Activated naive CD8-positive, alpha-beta T cell treated with anti-CD3 and anti-CD28 coated beads, Interleukin-2, amount 50 U/mL, for 24 hours (primary cell): ENCODE data around the gene SMIM44.

Source experiments
- ATAC-seq: fragments of 150-1000 bp; cut with Tn5 transposase; one replicate; pipeline ENCODE4 v1.10.0; 2021
- DNase-seq: peaks from one replicate; pipeline ENCODE4 v3.0.0; 2021
- H3K27ac Mint-ChIP-seq: one replicate; pipeline ENCODE4 v1.8.0; 2021; ENCODE audit warnings: mild to moderate bottlenecking, mixed read lengths
- H3K27me3 Mint-ChIP-seq: one replicate; pipeline ENCODE4 v1.8.0; 2021; ENCODE audit warnings: mixed read lengths
- H3K36me3 Mint-ChIP-seq: one replicate; pipeline ENCODE4 v1.8.0; 2021; ENCODE audit warnings: low read depth, mixed read lengths
- H3K4me1 Mint-ChIP-seq: one replicate; pipeline ENCODE4 v1.8.0; 2021; ENCODE audit warnings: mixed read lengths
- H3K4me3 Mint-ChIP-seq: one replicate; pipeline ENCODE4 v1.8.0; 2021; ENCODE audit warnings: mild to moderate bottlenecking, moderate library complexity, mixed read lengths
- H3K9me3 Mint-ChIP-seq: one replicate; pipeline ENCODE4 v1.8.0; 2021; ENCODE audit warnings: mixed read lengths

The SMIM44 gene

DNA sequence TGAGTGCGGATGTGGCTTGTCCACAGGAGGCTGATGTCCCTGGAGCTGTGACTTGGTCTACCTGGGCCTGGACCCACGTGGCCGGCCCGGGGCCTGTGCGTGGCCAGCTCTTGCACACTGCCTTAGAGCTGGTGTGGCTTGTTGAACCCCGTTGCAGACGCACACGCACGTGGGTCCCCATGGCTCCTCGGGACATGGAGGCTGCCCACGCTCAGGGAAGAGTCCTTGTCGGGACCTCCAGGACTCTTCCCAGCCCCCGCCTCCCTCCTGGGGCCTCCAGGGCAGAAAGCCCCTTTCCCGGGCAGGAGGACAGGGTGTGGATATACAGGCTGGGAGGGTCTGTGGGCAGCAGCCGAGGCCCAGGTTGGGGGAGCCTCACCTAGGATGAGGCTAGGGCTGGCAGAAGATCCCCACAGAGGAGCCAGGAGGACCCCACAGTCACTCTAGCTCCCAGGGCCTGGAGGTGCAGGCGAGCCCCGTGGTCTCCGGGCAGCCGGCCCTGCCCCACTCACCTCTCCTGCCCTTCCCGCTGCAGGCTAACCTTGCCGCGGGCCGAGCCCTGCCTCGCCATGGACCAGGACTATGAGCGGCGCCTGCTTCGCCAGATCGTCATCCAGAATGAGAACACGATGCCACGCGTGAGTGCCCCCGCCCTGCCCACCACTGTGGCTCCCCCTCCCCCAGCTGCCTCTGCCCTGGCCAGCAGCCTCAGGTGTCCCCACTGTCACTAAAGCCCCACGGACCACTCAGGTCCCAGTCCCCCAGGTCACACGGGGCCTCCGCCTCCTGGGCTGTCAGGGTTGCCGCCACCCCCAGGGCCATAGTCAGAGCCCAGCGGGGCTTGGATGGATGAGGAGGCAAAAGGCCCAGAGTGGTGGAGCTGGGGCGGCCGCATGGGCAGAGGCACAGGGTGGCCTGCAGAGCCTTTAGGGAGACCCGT is 39.5 kb upstream of the SMIM44 start:
- Mint-ChIP-seq H3K9me3 (no peaks in the 10 kb centered on the region), H3K27ac (no peak overlapping the region), H3K36me3 (peaks cover 6% of the 10 kb centered on the region), H3K27me3 (no peaks in the 10 kb centered on the region), H3K4me3 (no peak overlapping the region), H3K4me1 (peaks cover 12% of the 10 kb centered on the region)
- no peak for ATAC-seq
- DNase-seq: no peak

DNA sequence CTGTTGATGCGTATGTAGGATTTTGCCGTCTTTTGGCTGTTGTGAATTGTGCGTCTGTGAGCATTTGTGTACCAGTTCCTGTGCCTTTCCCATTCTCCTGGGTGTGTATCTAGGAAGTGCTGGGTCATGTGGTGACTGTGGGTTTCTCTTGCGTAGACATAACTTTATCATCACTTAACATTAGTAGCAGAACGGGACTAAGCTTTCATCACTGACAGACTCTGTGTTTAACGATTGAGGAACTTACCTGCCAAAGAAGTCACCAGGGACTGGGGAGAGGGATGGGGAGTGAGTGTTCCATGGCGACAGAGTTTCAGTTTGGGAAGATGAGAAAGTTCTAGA is 37.8 kb upstream of the SMIM44 start:
- H3K27ac Mint-ChIP-seq: no peak overlapping the region
- no peak overlapping the region for H3K4me3 Mint-ChIP-seq
- peaks cover 23% of the 10 kb centered on the region for H3K4me1 Mint-ChIP-seq
- ATAC-seq (no peak), DNase-seq (no peak)
- H3K36me3 Mint-ChIP-seq: peaks cover 3% of the 10 kb centered on the region
- H3K27me3 Mint-ChIP-seq: no peaks in the 10 kb centered on the region
- H3K9me3 Mint-ChIP-seq: no peaks in the 10 kb centered on the region

- no peak overlapping the region for H3K4me3 Mint-ChIP-seq
- DNase-seq (no peak), ATAC-seq (no peak)
- H3K4me1 Mint-ChIP-seq: peaks cover 28% of the 10 kb centered on the region
- peaks cover 3% of the 10 kb centered on the region for H3K36me3 Mint-ChIP-seq
- no peaks in the 10 kb centered on the region for H3K27me3 Mint-ChIP-seq
- H3K27ac Mint-ChIP-seq: no peak overlapping the region
- no peaks in the 10 kb centered on the region for H3K9me3 Mint-ChIP-seq
Measured at GRCh38 chr19:3520166-3521103, 37.2 kb upstream of the SMIM44 start.

DNA sequence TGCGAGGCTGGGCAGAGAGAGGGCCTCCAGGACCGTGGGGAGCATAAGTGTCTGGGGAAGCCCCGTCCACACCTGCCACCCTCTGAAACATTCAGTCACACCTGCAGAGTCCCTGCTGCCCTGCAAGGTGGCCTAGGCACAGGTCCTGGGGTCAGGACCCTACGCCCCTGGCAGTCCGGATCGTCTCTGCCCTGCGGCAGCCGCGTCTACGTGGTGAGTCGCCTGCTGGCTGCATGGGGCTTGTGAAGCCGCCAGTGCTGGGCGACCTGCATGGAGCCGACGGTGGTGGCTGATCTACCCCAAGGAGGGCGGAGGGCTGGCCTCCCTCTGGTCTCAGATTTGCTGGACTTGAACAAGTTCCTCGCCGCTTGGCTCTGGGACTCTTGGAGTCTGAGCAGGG is 35.9 kb upstream of the SMIM44 start:
- Mint-ChIP-seq H3K27ac (no peak overlapping the region), H3K27me3 (no peaks in the 10 kb centered on the region), H3K4me1 (peaks cover 34% of the 10 kb centered on the region)

DNA sequence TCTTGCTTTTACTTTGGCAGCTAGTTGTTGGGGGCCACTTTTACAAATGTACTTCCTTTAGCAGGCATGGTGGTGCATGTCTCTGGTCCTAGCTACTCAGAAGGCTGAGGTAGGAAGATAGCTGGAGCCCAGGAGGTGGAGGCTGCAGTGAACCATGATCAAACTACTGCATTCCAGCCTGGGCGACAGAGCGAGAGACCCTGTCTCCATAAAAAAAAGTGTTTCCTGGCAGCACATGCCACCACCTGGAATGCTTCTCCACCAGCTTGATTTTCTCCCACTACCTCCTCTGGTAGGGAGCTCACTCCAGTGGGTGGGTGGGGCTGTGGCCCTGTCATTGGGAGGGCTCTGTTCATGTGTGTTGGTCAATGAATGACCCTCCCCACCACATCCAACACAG is 35.4 kb upstream of the SMIM44 start:
- Mint-ChIP-seq H3K27ac (no peak overlapping the region), H3K36me3 (peaks cover 3% of the 10 kb centered on the region), H3K4me1 (peaks cover 35% of the 10 kb centered on the region), H3K27me3 (no peaks in the 10 kb centered on the region), H3K4me3 (no peak overlapping the region), H3K9me3 (no peaks in the 10 kb centered on the region)
- DNase-seq: no peak
- ATAC-seq: no peak

More for the DNA sequence above, 35.9 kb upstream of the SMIM44 start:
- H3K9me3 Mint-ChIP-seq: no peaks in the 10 kb centered on the region
- H3K4me3 Mint-ChIP-seq: no peak overlapping the region
- ATAC-seq: no peak
- DNase-seq: no peak
- H3K36me3 Mint-ChIP-seq: peaks cover 3% of the 10 kb centered on the region

DNA sequence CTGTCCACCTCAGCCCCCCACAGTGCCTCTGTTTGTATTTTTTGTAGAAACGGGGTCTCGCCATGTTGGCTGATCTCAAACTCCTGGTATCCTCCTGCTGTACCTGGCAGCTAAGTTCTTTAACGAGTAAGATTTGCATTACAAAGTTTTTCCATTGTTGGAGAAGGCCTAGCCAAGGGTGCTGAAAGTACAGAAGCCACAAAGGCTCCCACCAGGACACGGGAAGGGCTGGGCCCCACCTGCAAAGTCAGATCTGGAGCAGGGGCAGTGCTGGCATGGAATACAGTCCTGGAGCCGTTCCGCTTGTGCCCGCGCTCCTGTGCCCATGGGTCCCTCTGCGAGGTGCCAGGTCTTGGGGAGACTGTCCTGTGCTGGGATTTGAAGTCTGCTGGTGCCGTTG is 35.0 kb upstream of the SMIM44 start:
- Mint-ChIP-seq H3K4me1 (peaks cover 35% of the 10 kb centered on the region), H3K27me3 (no peaks in the 10 kb centered on the region), H3K27ac (no peak overlapping the region), H3K36me3 (peaks cover 3% of the 10 kb centered on the region), H3K4me3 (no peak overlapping the region), H3K9me3 (no peaks in the 10 kb centered on the region)
- ATAC-seq (no peak), DNase-seq (no peak)

- Mint-ChIP-seq H3K9me3 (no peaks in the 10 kb centered on the region), H3K4me3 (no peak overlapping the region), H3K27me3 (no peaks in the 10 kb centered on the region), H3K36me3 (peaks cover 3% of the 10 kb centered on the region), H3K4me1 (peaks cover 35% of the 10 kb centered on the region), H3K27ac (no peak overlapping the region)
- no peak for DNase-seq
- no peak for ATAC-seq
Measured at GRCh38 chr19:3517638-3518037, 34.4 kb upstream of the SMIM44 start.

- Mint-ChIP-seq H3K4me1 (peaks cover 40% of the 10 kb centered on the region), H3K27me3 (no peaks in the 10 kb centered on the region), H3K4me3 (no peak overlapping the region)
Measured at GRCh38 chr19:3516675-3517207, 33.5 kb upstream of the SMIM44 start.

GRCh38 chr19:3515891-3516422 is 32.7 kb upstream of the SMIM44 start:
- DNase-seq (no peak), ATAC-seq (no peak)
- no peaks in the 10 kb centered on the region for H3K9me3 Mint-ChIP-seq
- no peaks in the 10 kb centered on the region for H3K27me3 Mint-ChIP-seq
- H3K27ac Mint-ChIP-seq: no peak overlapping the region
- no peak overlapping the region for H3K4me3 Mint-ChIP-seq
- H3K36me3 Mint-ChIP-seq: no peaks in the 10 kb centered on the region
- H3K4me1 Mint-ChIP-seq: peaks cover 41% of the 10 kb centered on the region

More at GRCh38 chr19:3516675-3517207, 33.5 kb upstream of the SMIM44 start:
- ATAC-seq (peak; percentile 13), DNase-seq (peak; percentile 31)
- Mint-ChIP-seq H3K27ac (no peak overlapping the region), H3K9me3 (no peaks in the 10 kb centered on the region), H3K36me3 (peaks cover 3% of the 10 kb centered on the region)

GRCh38 chr19:3514930-3515329 is 31.7 kb upstream of the SMIM44 start:
- Mint-ChIP-seq H3K9me3 (no peaks in the 10 kb centered on the region), H3K27ac (no peak overlapping the region), H3K36me3 (no peaks in the 10 kb centered on the region), H3K4me1 (peaks cover 49% of the 10 kb centered on the region), H3K4me3 (no peak overlapping the region), H3K27me3 (no peaks in the 10 kb centered on the region)
- DNase-seq: no peak
- ATAC-seq: no peak

DNA sequence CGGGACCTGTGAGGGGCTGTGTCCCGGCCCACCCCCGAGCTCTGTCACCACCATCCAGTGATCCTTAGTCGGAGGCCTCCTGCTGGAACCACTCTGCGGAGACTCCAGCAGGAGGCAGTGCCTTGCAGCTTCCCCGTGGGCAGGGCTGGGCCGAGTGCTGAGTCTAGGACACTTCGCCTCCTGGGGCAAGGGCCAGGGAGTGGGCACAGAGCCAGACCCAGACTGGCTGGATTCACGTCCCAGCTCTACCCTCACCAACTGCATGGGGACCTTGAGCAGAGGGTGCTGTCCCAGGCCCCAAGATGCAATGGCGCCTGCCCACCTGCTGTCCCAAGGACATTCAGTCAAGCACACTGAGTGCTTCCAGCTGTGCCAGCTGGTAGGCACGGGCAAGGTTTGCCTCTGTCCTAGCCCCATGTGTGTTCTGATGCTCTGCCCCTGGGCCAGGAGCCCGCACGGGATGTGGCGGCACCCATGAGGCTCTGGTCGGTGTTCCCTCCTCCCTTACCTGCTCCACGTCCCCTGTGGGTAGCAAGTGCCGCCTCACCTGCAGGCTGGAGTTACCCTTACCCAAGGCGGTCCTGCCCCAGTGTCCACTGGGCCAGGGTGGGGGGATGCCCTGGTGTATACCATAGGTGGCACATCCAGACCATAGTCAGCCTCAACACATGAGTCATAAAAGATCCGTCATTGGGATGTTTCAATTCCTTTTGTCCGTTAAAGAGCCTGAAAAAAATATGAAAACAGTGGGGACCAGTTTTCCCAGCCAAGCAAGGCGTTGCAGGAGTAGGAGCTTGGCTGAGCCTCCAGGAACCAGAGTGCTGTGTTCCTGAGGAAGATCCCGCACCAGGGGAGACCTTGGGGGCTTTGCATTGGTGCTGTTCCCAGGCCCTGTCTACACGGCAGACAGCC is 30.2 kb upstream of the SMIM44 start:
- Mint-ChIP-seq H3K4me1 (peaks cover 59% of the 10 kb centered on the region), H3K9me3 (no peaks in the 10 kb centered on the region), H3K27ac (no peak overlapping the region), H3K36me3 (peaks cover 4% of the 10 kb centered on the region), H3K27me3 (no peaks in the 10 kb centered on the region), H3K4me3 (no peak overlapping the region)
- DNase-seq: no peak
- no peak for ATAC-seq

DNA sequence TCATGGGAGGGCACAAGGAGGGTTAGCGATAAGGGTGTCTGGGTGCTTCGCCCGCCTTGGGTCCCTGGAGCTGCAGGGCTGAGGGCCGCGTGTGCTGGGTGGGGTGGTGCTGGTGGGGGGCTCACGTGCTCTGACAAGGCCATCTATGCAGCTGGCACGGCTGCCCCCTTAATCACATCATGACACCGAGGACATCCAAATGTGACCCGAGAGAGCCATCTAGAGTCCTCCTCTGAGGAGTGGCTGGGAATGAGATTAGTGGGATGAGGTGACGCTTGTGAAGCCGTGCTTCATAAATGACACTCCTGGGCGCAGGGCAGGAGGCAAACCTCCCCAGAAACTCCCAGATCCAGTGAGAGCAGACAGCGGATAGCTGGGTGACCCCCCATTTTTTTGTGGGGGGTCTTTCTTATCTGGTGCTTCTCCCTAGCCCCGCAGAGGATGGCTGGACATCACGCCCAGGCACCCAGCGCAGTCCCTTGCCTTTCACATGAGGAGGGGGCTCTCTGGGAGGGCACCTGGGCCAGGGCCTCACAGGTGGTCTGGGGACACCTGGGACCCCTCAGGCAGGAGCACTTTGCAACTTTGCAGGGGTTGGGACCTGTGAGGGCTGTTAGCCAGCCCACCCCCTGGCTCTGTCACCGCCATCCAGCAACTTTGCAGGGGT is 29.5 kb upstream of the SMIM44 start:
- H3K4me3 Mint-ChIP-seq: no peak overlapping the region

DNA sequence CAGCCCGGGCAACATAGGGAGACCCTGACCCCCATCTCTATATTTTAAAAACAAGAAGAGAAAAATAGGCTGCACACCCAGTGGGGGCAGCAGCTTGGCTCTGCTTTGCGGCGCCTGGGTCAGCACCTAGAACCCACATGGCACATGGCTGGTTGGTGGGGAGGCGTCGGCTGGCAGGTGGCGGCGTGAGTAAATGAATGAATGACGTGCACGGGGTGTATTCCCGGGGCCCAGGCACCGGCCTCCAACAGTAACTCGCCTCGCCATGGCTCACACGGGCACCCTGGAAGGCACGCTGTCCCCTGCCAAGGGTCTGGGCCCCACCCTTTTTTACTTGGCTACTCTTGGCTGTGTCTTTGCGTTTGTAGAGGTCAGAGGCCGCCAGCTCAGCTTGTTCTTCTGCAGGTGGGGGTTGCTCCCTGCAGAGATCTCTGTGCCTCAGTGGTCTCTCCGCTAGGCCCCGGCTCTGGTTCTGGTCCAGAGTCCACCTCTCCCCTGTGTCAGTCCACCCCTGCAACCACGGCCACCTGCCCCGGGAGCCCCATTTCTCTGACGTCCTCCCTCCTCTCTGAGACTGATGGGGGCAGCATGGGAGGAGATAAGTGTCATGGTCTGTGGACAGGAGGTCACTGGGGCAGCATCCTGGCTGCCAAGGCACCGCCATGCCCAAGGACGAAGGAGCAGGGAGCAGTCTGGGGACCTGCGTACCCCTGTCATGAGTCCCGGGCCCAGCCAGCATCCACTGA is 28.4 kb upstream of the SMIM44 start:
- no peaks in the 10 kb centered on the region for H3K9me3 Mint-ChIP-seq
- H3K4me1 Mint-ChIP-seq: peaks cover 63% of the 10 kb centered on the region
- peaks cover 7% of the 10 kb centered on the region for H3K36me3 Mint-ChIP-seq
- no peaks in the 10 kb centered on the region for H3K27me3 Mint-ChIP-seq
- no peak overlapping the region for H3K27ac Mint-ChIP-seq
- no peak overlapping the region for H3K4me3 Mint-ChIP-seq
- DNase-seq: no peak
- no peak for ATAC-seq

More for the DNA sequence above, 29.5 kb upstream of the SMIM44 start:
- Mint-ChIP-seq H3K27me3 (no peaks in the 10 kb centered on the region), H3K36me3 (peaks cover 7% of the 10 kb centered on the region), H3K9me3 (no peaks in the 10 kb centered on the region), H3K27ac (no peak overlapping the region), H3K4me1 (peaks cover 58% of the 10 kb centered on the region)
- ATAC-seq: no peak
- no peak for DNase-seq
